Endothelial cell of umbilical vein (primary cell): ENCODE measurements around the gene THAP11. TPM values are rescaled to one million over a fixed set of nuclear protein-coding genes. Genes with fewer than 3 reads are reported as not detected.

Experiments used
- BruUV-seq: library from RNA; stranded (reverse); fragments of 400-500 nt; replicated peaks from 2 replicates; lab custom pipeline; 2021; lab: Mats Ljungman, UMichigan
- CTCF ChIA-PET: fragments of 300-600, 350-600 bp; sonication (Branson Sonifier 250); formaldehyde crosslinking; loops from one replicate; lab custom pipeline; 2021; ENCODE audit warnings: antibody characterized with exemption, inconsistent platforms; lab: Charles Lee
- POLR2A ChIA-PET: fragments of 300-600, 350-600 bp; sonication (Branson Sonifier 250); formaldehyde crosslinking; loops from one replicate; lab custom pipeline; 2021; ENCODE audit warnings: antibody characterized with exemption, inconsistent platforms; lab: Charles Lee
- DNase-seq: peaks from one replicate; pipeline ENCODE4 v3.0.0-alpha.2; 2011; ENCODE audit warnings: low read depth, low spot score
- FAIRE-seq: peaks from 2 replicates; lab custom pipeline; 2011; peaks lifted over from hg19 to GRCh38; lab: Jason Lieb, UNC
- H2AFZ ChIP-seq: 2 replicates; pipeline ENCODE4 v1.6.0; 2012; ENCODE audit warnings: low read depth, low read length, control low read depth, inconsistent platforms
- H3K27ac ChIP-seq: 2 replicates; pipeline ENCODE4 v1.5.1; 2011; ENCODE audit warnings: low read depth, mild to moderate bottlenecking, control low read depth, low read length, moderate library complexity; ENCODE audit not compliant: insufficient read depth
- H3K27me3 ChIP-seq, 2 experiments: 2 replicates each; pipeline versions ENCODE4 v1.6.0 to v1.6.1; 2011; ENCODE audit warnings: low read length in 2 of 2, mixed read lengths in 1 of 2; ENCODE audit not compliant: control insufficient read depth in 2 of 2, insufficient read depth in 2 of 2
- H3K36me3 ChIP-seq, 2 experiments: 2 replicates in 1 of 2; 3 replicates in 1 of 2; pipeline ENCODE4 v1.5.1; 2011; ENCODE audit warnings: low read length in 2 of 2, mild to moderate bottlenecking in 1 of 2, moderate library complexity in 1 of 2; ENCODE audit not compliant: control insufficient read depth in 2 of 2, insufficient read depth in 2 of 2; ENCODE audit errors: extremely low read depth in 1 of 2
- H3K4me1 ChIP-seq: 3 replicates; pipeline ENCODE4 v1.5.1; 2011; ENCODE audit warnings: mild to moderate bottlenecking, low read length; ENCODE audit not compliant: control insufficient read depth, insufficient read depth; ENCODE audit errors: extremely low read depth
- H3K4me2 ChIP-seq: 2 replicates; pipeline ENCODE4 v1.6.1; 2011; ENCODE audit warnings: low read length, control low read depth, mixed read lengths; ENCODE audit not compliant: insufficient read depth
- H3K4me3 ChIP-seq, 3 experiments: fragments of 200-600 bp in 1 of 3; sonication (generic), shearing (Covaris generic) in 1 of 3; replicated peaks in 1 of 3; 2 replicates each; pipeline ENCODE4 v1.5.1; 2011 to 2016; ENCODE audit warnings: control low read depth in 3 of 3, low read length in 3 of 3, mild to moderate bottlenecking in 2 of 3, inconsistent platforms in 1 of 3, low read depth in 1 of 3, moderate library complexity in 1 of 3; ENCODE audit not compliant: insufficient read depth in 1 of 3
- H3K79me2 ChIP-seq: 2 replicates; pipeline ENCODE4 v1.6.0; 2012; ENCODE audit warnings: low read length, inconsistent platforms; ENCODE audit not compliant: control insufficient read depth, insufficient read depth
- H3K9ac ChIP-seq: replicated peaks from 2 replicates; pipeline ENCODE3; 2011; ENCODE audit warnings: low read length, control low read depth; ENCODE audit not compliant: insufficient read depth; ENCODE audit errors: extremely low read depth
- H3K9me1 ChIP-seq: replicated peaks from 3 replicates; pipeline ENCODE4 v1.6.0; 2011; ENCODE audit warnings: mild to moderate bottlenecking, low read length; ENCODE audit not compliant: control insufficient read depth, insufficient read depth; ENCODE audit errors: extremely low read depth
- H3K9me3 ChIP-seq: replicated peaks from 2 replicates; pipeline ENCODE4 v1.5.1; 2012; ENCODE audit warnings: low read length, inconsistent platforms; ENCODE audit not compliant: control insufficient read depth, insufficient read depth
- H4K20me1 ChIP-seq: replicated peaks from 2 replicates; pipeline ENCODE3; 2011; ENCODE audit warnings: mild to moderate bottlenecking, low read length; ENCODE audit not compliant: control insufficient read depth, insufficient read depth; ENCODE audit errors: extremely low read depth
- EZH2 ChIP-seq: IDR thresholded peaks from 2 replicates; pipeline ENCODE4 v1.6.1; 2012; ENCODE audit warnings: borderline replicate concordance, low read depth, mild to moderate bottlenecking, moderate library complexity, low read length, inconsistent platforms; ENCODE audit not compliant: severe bottlenecking
- FOS ChIP-seq: IDR thresholded peaks from 2 replicates; pipeline ENCODE4 v1.6.1; 2011; ENCODE audit warnings: mild to moderate bottlenecking, low read length, moderate library complexity, borderline replicate concordance; ENCODE audit not compliant: insufficient read depth
- GATA2 ChIP-seq: IDR thresholded peaks from 2 replicates; pipeline ENCODE4 v1.7.0; 2011; ENCODE audit warnings: low read depth, mild to moderate bottlenecking, moderate library complexity, mixed read lengths, low read length; ENCODE audit not compliant: insufficient read length, insufficient read depth
- JUN ChIP-seq: IDR thresholded peaks from 2 replicates; pipeline ENCODE4 v1.6.1; 2011; ENCODE audit warnings: borderline replicate concordance, low read depth; ENCODE audit not compliant: insufficient read length, insufficient read depth
- MYC ChIP-seq: IDR thresholded peaks from one replicate; pipeline ENCODE4 v1.6.1; 2011; ENCODE audit warnings: mild to moderate bottlenecking, low read depth, low read length
- POLR2A ChIP-seq: IDR thresholded peaks from 2 replicates; pipeline ENCODE4 v1.6.1; 2012; ENCODE audit warnings: low read depth, mild to moderate bottlenecking, control low read depth, low read length
- POLR2AphosphoS5 ChIP-seq: IDR thresholded peaks from 2 replicates; pipeline ENCODE4 v1.6.1; 2012; ENCODE audit warnings: low read depth, mild to moderate bottlenecking, control low read depth, low read length, moderate library complexity; ENCODE audit not compliant: insufficient read depth
- dilution Hi-C: fragments of 300-500 bp; cut with MboI; formaldehyde crosslinking; loops from one replicate; pipeline ENCODE4 v1.15.0; 2019; ENCODE audit warnings: low sequenced_read_pairs; ENCODE audit not compliant: extremely low pct_ligation_motif_present
- intact Hi-C: fragments of 100-400 bp; cut with micrococcal nuclease; formaldehyde crosslinking; loops from one replicate; pipeline ENCODE4 v1.10.0; 2022
- polyA plus RNA-seq, 4 experiments: library from polyadenylated mRNA; depleted of rRNA in 3 of 4; stranded (reverse) in 3 of 4; unstranded in 1 of 4; fragments of >200 nt; gene quantifications; 2 replicates each; pipeline versions ENCODE4 v1.2.1 to v1.2.3, GENCODE V29; 2011 to 2012; ENCODE audit warnings: missing spikeins in 1 of 4
- total RNA-seq: library from RNA; stranded (reverse); gene quantifications from 2 replicates; pipeline ENCODE4 v1.2.3, GENCODE V29; 2021
- TF ChIP-seq, protein P1 (sequence below): IDR thresholded peaks from 2 replicates; pipeline ENCODE4 v1.6.1; 2011; ENCODE audit not compliant: insufficient read depth, insufficient read length
- TF ChIP-seq, protein P2 (sequence below), 2 donors: IDR thresholded peaks; 1 replicate in 1 of 2; 2 replicates in 1 of 2; pipeline ENCODE4 v1.5.1; 2011; ENCODE audit warnings: low read length in 2 of 2, mild to moderate bottlenecking in 2 of 2, moderate library complexity in 2 of 2, control low read depth in 1 of 2, inconsistent platforms in 1 of 2, low read depth in 1 of 2; ENCODE audit not compliant: insufficient read depth in 1 of 2; ENCODE audit errors: extremely low read depth in 1 of 2

THAP11 gene
- total and polyA plus RNA-seq, 2 donors (not counting 3 experiments of a cell fraction or from before 2014, with no cell fraction given), result 24.0 to 25.9 TPM

- Histone ChIP-seq H3K9ac (no peak overlapping the region), H4K20me1 (no peaks in the 10 kb centered on the region), H3K4me1 (peaks cover 11% of the 10 kb centered on the region), H3K27me3 (no peaks in the 10 kb centered on the region), H3K9me1 (no peaks in the 10 kb centered on the region), H3K79me2 (peaks cover 60% of the 10 kb centered on the region), H3K4me2 (no peak overlapping the region), H3K9me3 (no peaks in the 10 kb centered on the region), H3K4me3 (no peak overlapping the region), H2AFZ (no peak overlapping the region), H3K27ac (no peak overlapping the region), H3K36me3 (peaks cover 0 to 15% of the 10 kb centered on the region in 2 experiments)
- DNase-seq, result no peak
- no peak for FAIRE-seq
- CTCF ChIA-PET, result interaction anchor here (1.0 to 1.3 kb wide), 2 partner anchors 15 to 125 kb away, joined by 5 to 6 read pairs; no protein-coding TSS in a partner anchor
- dilution Hi-C loops, result no loop called here
- intact Hi-C loops, result loop anchor here (10.0 kb wide), 1 partner anchor 277 kb away; the partner anchor contains the start of gene RIPOR1
- no TSS peak for BruUV-seq
- POLR2A ChIA-PET, result no interaction called here
- TF ChIP-seq, protein P1, sequence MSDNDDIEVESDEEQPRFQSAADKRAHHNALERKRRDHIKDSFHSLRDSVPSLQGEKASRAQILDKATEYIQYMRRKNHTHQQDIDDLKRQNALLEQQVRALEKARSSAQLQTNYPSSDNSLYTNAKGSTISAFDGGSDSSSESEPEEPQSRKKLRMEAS, result no peak
- TF ChIP-seq FOS, result no peak
- no peak for TF ChIP-seq JUN
- TF ChIP-seq, protein P2, sequence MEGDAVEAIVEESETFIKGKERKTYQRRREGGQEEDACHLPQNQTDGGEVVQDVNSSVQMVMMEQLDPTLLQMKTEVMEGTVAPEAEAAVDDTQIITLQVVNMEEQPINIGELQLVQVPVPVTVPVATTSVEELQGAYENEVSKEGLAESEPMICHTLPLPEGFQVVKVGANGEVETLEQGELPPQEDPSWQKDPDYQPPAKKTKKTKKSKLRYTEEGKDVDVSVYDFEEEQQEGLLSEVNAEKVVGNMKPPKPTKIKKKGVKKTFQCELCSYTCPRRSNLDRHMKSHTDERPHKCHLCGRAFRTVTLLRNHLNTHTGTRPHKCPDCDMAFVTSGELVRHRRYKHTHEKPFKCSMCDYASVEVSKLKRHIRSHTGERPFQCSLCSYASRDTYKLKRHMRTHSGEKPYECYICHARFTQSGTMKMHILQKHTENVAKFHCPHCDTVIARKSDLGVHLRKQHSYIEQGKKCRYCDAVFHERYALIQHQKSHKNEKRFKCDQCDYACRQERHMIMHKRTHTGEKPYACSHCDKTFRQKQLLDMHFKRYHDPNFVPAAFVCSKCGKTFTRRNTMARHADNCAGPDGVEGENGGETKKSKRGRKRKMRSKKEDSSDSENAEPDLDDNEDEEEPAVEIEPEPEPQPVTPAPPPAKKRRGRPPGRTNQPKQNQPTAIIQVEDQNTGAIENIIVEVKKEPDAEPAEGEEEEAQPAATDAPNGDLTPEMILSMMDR (IDR thresholded peaks at IDR 0.05; ENCODE audit: extremely low read depth in 1 of 2, insufficient read depth in 1 of 2, low read depth in 1 of 2, low read length in 2 of 2), result no peak
- TF ChIP-seq POLR2AphosphoS5, result no peak
- TF ChIP-seq POLR2A, result no peak
- TF ChIP-seq GATA2, result no peak
- no peak for TF ChIP-seq EZH2
- TF ChIP-seq MYC, result no peak
Measured at GRCh38 chr16:67801883-67802282, 40.2 kb upstream of the THAP11 start.
